ENCODE results near the gene HYCC1. TPM values are rescaled to one million over a fixed set of nuclear protein-coding genes. Genes with fewer than 3 reads are reported as not detected.
"Not testable (repeated sequence)": the region's sequence is repeated elsewhere in the genome, so short reads cannot be mapped to it uniquely, and the experiment has no call there.

Gene HYCC1
- total RNA-seq, 1 experiment from 2014 or later, result 23.5 TPM

DNA sequence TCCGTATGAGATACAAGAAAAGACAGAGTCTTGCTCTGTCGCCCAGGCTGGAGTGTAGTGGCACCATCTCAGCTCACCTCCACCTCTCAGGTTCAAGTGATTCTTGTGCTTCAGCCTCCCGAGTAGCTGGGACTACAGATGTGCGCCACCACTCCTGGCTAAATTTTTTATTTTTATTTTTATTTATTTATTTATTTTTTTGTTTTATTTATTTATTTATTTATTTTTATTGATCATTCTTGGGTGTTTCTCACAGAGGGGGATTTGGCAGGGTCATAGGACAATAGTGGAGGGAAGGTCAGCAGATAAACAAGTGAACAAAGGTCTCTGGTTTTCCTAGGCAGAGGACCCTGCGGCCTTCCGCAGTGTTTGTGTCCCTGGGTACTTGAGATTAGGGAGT, 31.2 kb upstream of the HYCC1 start:
- H4K20me1 ChIP-seq (ENCODE audit: insufficient read depth); H3K27ac ChIP-seq (ENCODE audit: low read depth, low read length); H3K27me3 ChIP-seq (ENCODE audit: insufficient read depth, low read length); H3K9me2 ChIP-seq (ENCODE audit: insufficient read depth); H2AFZ ChIP-seq (ENCODE audit: low read depth, low read length, poor library complexity, severe bottlenecking); H3K4me2 ChIP-seq (ENCODE audit: low read length); POLR2A ChIA-PET; H3K4me1 ChIP-seq (ENCODE audit: control insufficient read depth in 1 of 2, insufficient read depth in 2 of 2, low read length in 2 of 2); H3K4me3 ChIP-seq (replicated peaks in 1 of 2; ENCODE audit: low read depth in 1 of 2, low read length in 2 of 2); intact Hi-C loops (cut with micrococcal nuclease); H3K79me2 ChIP-seq (ENCODE audit: insufficient read depth, low read length); BruUV-seq (replicated peaks); H3K9me3 ChIP-seq (ENCODE audit: control insufficient read depth in 1 of 2, insufficient read depth in 1 of 2, low read depth in 1 of 2, low read length in 2 of 2); H3K9ac ChIP-seq (ENCODE audit: low read length); ATAC-seq; DNase-seq (ENCODE audit: low read depth, low spot score); RAD21 ChIA-PET (ENCODE audit: low non-redundant PET in 1 of 2, low total read pairs in 2 of 2, uncharacterized antibody in 2 of 2, unreplicated experiment in 2 of 2); H3K36me3 ChIP-seq (ENCODE audit: control insufficient read depth in 1 of 2, insufficient read depth in 2 of 2, low read length in 2 of 2): not testable (repeated sequence)
- CTCF ChIA-PET, result interaction anchor here (1.5 kb wide), 1 partner anchor 11 kb away, joined by 7 read pairs; no protein-coding TSS in a partner anchor

DNA sequence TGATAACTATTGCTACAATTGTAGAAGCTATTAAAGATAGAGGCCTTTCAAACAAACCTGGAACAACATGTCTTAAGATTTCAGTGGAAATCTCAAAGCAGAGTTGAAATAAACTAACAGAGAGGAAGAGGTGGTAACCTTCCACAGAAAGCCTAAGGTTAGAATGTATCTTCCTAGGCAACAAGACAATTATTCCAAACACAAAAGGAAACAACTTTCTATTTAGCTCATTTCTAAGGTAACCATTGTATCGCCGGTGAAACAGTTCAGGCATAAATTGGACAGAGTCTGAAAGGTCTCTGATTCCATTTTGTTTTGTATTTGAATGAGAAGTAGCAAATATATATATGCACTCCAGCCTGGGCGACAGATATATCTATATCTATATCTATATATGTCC, 30.7 kb upstream of the HYCC1 start:
- no peak for DNase-seq (ENCODE audit: low read depth, low spot score)
- TF ChIP-seq SP1 (IDR thresholded peaks at IDR 0.05; ENCODE audit: low read depth) (no peak), TCF7L2 (IDR thresholded peaks at IDR 0.05; ENCODE audit: borderline replicate concordance, extremely low read depth, insufficient read depth, insufficient read length) (no peak), SRF (IDR thresholded peaks at IDR 0.05; ENCODE audit: low read depth) (no peak), ZFX (IDR thresholded peaks at IDR 0.05) (no peak), FOSL1 (IDR thresholded peaks at IDR 0.05; ENCODE audit: low read depth) (no peak), CBX3 (IDR thresholded peaks at IDR 0.05; ENCODE audit: low read depth) (no peak), YY1 (IDR thresholded peaks at IDR 0.05; ENCODE audit: extremely low read depth, insufficient replicate concordance, low read depth, low read length) (no peak), SIN3A (IDR thresholded peaks at IDR 0.05; ENCODE audit: low read depth) (no peak), POLR2A (IDR thresholded peaks at IDR 0.05; ENCODE audit: borderline replicate concordance, extremely low read depth, insufficient read depth, insufficient read length) (no peak), EZH2phosphoT487 (IDR thresholded peaks at IDR 0.05; ENCODE audit: borderline replicate concordance) (no peak), RAD21 (IDR thresholded peaks at IDR 0.05; ENCODE audit: low read depth) (no peak), JUND (IDR thresholded peaks at IDR 0.05) (no peak), EZH2 (IDR thresholded peaks at IDR 0.05) (no peak), EGR1 (IDR thresholded peaks at IDR 0.05; ENCODE audit: low read depth) (no peak), ZNF274 (IDR thresholded peaks at IDR 0.05; ENCODE audit: low read depth, low read length) (no peak)
- TF ChIP-seq, protein P1, sequence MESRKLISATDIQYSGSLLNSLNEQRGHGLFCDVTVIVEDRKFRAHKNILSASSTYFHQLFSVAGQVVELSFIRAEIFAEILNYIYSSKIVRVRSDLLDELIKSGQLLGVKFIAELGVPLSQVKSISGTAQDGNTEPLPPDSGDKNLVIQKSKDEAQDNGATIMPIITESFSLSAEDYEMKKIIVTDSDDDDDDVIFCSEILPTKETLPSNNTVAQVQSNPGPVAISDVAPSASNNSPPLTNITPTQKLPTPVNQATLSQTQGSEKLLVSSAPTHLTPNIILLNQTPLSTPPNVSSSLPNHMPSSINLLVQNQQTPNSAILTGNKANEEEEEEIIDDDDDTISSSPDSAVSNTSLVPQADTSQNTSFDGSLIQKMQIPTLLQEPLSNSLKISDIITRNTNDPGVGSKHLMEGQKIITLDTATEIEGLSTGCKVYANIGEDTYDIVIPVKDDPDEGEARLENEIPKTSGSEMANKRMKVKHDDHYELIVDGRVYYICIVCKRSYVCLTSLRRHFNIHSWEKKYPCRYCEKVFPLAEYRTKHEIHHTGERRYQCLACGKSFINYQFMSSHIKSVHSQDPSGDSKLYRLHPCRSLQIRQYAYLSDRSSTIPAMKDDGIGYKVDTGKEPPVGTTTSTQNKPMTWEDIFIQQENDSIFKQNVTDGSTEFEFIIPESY (IDR thresholded peaks at IDR 0.05; ENCODE audit: extremely low read depth, insufficient replicate concordance, low read length), result no peak
- TF ChIP-seq, protein P2, sequence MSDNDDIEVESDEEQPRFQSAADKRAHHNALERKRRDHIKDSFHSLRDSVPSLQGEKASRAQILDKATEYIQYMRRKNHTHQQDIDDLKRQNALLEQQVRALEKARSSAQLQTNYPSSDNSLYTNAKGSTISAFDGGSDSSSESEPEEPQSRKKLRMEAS (IDR thresholded peaks at IDR 0.05), result no peak
- TF ChIP-seq, protein P3, sequence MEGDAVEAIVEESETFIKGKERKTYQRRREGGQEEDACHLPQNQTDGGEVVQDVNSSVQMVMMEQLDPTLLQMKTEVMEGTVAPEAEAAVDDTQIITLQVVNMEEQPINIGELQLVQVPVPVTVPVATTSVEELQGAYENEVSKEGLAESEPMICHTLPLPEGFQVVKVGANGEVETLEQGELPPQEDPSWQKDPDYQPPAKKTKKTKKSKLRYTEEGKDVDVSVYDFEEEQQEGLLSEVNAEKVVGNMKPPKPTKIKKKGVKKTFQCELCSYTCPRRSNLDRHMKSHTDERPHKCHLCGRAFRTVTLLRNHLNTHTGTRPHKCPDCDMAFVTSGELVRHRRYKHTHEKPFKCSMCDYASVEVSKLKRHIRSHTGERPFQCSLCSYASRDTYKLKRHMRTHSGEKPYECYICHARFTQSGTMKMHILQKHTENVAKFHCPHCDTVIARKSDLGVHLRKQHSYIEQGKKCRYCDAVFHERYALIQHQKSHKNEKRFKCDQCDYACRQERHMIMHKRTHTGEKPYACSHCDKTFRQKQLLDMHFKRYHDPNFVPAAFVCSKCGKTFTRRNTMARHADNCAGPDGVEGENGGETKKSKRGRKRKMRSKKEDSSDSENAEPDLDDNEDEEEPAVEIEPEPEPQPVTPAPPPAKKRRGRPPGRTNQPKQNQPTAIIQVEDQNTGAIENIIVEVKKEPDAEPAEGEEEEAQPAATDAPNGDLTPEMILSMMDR (IDR thresholded peaks at IDR 0.05 in 2 of 3, conservative IDR thresholded peaks at IDR 0.05 in 1 of 3; ENCODE audit: borderline replicate concordance in 1 of 3, insufficient read depth in 1 of 3, low read depth in 2 of 3, low read length in 2 of 3), result no peak
- Histone ChIP-seq H3K4me3 (replicated peaks in 1 of 2; ENCODE audit: low read depth in 1 of 2, low read length in 2 of 2) (no peak overlapping the region), H3K9me3 (ENCODE audit: control insufficient read depth in 1 of 2, insufficient read depth in 1 of 2, low read depth in 1 of 2, low read length in 2 of 2) (no peaks in the 10 kb centered on the region), H3K4me2 (ENCODE audit: low read length) (no peak overlapping the region), H3K36me3 (ENCODE audit: control insufficient read depth in 1 of 2, insufficient read depth in 2 of 2, low read length in 2 of 2) (no peaks in the 10 kb centered on the region), H3K9ac (ENCODE audit: low read length) (no peak overlapping the region), H4K20me1 (ENCODE audit: insufficient read depth) (no peaks in the 10 kb centered on the region), H2AFZ (ENCODE audit: low read depth, low read length, poor library complexity, severe bottlenecking) (peak overlapping the region; percentile 48), H3K79me2 (ENCODE audit: insufficient read depth, low read length) (no peaks in the 10 kb centered on the region), H3K27ac (ENCODE audit: low read depth, low read length) (no peak overlapping the region), H3K4me1 (ENCODE audit: control insufficient read depth in 1 of 2, insufficient read depth in 2 of 2, low read length in 2 of 2) (no peaks in the 10 kb centered on the region), H3K27me3 (ENCODE audit: insufficient read depth, low read length) (no peaks in the 10 kb centered on the region), H3K9me2 (ENCODE audit: insufficient read depth) (no peaks in the 10 kb centered on the region)
- no peak for ATAC-seq
- RAD21 ChIA-PET (ENCODE audit: low non-redundant PET in 1 of 2, low total read pairs in 2 of 2, uncharacterized antibody in 2 of 2, unreplicated experiment in 2 of 2), result no interaction called here
- intact Hi-C loops (cut with micrococcal nuclease), result no loop called here
- BruUV-seq (replicated peaks), result no TSS peak
- POLR2A ChIA-PET, result interaction anchor here (0.7 to 0.8 kb wide), 2 partner anchors 10 to 16 kb away, joined by 3 read pairs; no protein-coding TSS in a partner anchor
- CTCF ChIA-PET, result interaction anchor here (1.5 kb wide), 1 partner anchor 11 kb away, joined by 7 read pairs; no protein-coding TSS in a partner anchor
